Thoracic aorta (tissue), 2 donors: ENCODE data around the gene ARMH4. TPM values are rescaled to one million over a fixed set of nuclear protein-coding genes. Genes with fewer than 3 reads are reported as not detected.

Experiments
- ATAC-seq: fragments of 150-250 bp; one replicate; pipeline ENCODE4 v1.8.0; 2017; ENCODE audit warnings: low read depth; ENCODE audit not compliant: insufficient number of reproducible peaks, low FRiP score
- DNase-seq: peaks from one replicate; pipeline ENCODE4 v3.0.0-alpha.2; 2020; ENCODE audit warnings: low spot score
- H3K27ac ChIP-seq, 2 donors: fragments of 200-600 bp; sonication (generic); 1 replicate in 1 of 2; 2 replicates in 1 of 2; pipeline ENCODE4 v1.5.1; 2016; ENCODE audit warnings: mild to moderate bottlenecking in 2 of 2, moderate library complexity in 2 of 2
- H3K27me3 ChIP-seq: fragments of 200-600 bp; sonication (generic); replicated peaks from 2 replicates; pipeline ENCODE4 v1.6.0; 2016; ENCODE audit warnings: mild to moderate bottlenecking; ENCODE audit not compliant: insufficient read depth
- H3K36me3 ChIP-seq: fragments of 200-600 bp; sonication (generic); one replicate; pipeline ENCODE4 v1.5.1; 2016
- H3K4me1 ChIP-seq, 2 donors: fragments of 200-600 bp; sonication (generic); 1 replicate in 1 of 2; 2 replicates in 1 of 2; pipeline versions ENCODE4 v1.5.1 to v1.6.0; 2016; ENCODE audit warnings: low read depth in 2 of 2, mild to moderate bottlenecking in 1 of 2; ENCODE audit not compliant: control insufficient read depth in 1 of 2
- H3K4me3 ChIP-seq: fragments of 200-600 bp; sonication (generic); 2 replicates; pipeline ENCODE4 v1.5.1; 2016; ENCODE audit warnings: mild to moderate bottlenecking
- H3K9me3 ChIP-seq: fragments of 200-600 bp; sonication (generic); 2 replicates; pipeline ENCODE4 v1.5.1; 2016
- total RNA-seq, 2 donors: library from RNA; depleted of rRNA; stranded (reverse); fragments of >200 nt; gene quantifications; one replicate each; pipeline versions ENCODE4 v1.1.0 to v1.2.3, GENCODE V29; 2016
- TF ChIP-seq, protein P1 (sequence below): fragments of 200-600 bp; sonication (generic); IDR thresholded peaks from one replicate; pipeline ENCODE4 v1.5.1; 2019; ENCODE audit warnings: antibody characterized with exemption

The ARMH4 gene
- total RNA-seq, 2 donors from 2014 or later, result 10.0 to 10.8 TPM

DNA sequence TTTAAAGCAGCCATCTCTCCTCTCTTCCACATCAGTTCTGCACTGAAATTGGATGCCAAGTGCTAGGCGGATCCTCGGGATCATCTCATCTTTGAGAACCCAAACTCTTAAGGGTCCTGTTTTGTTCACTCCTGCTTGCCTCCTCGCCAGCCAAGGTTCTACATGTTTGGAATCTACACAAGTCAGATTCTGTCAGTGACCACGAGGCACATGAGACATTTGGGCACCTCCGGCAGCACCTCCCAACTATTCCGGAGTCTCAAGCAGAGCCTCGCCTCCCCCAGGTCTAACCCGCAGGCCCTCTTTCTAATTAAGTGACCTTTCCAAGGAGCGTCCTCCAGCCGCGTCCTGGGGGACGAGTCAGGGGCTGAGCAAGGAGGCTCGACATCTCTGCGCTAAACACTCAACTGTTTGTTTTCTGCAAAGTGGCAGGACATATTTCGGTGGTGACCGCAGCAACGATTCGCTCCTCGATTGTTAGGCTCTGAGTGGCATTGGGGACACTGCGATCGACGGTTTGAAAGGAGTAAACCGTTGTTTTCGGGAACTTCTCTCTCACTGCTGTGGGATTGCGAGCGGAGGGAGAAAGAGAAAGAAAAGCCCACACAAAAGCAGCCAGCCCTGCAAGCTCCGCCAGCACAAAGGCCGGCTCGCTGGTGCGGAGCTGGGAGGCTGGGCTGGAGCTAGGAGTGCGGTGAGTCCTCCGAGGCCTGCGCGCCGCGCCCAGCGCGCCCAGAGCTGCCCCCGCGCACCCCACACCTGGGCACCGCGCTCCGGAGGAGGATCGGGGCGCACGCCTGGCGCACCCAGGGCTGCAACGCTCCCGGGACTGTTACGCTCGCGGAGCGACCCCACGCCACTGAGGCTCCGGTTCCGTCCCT lies 640 bp downstream of the ARMH4 start:
- Histone ChIP-seq H3K27me3 (no peaks in the 10 kb centered on the region), H3K27ac (peak overlapping the region; percentile 49 to 58), H3K9me3 (no peaks in the 10 kb centered on the region), H3K4me1 (peaks cover 4 to 14% of the 10 kb centered on the region in 2 donors), H3K4me3 (peak overlapping the region; percentile 87), H3K36me3 (no peaks in the 10 kb centered on the region)
- DNase-seq, result no peak
- no peak for ATAC-seq
- TF ChIP-seq, protein P1, sequence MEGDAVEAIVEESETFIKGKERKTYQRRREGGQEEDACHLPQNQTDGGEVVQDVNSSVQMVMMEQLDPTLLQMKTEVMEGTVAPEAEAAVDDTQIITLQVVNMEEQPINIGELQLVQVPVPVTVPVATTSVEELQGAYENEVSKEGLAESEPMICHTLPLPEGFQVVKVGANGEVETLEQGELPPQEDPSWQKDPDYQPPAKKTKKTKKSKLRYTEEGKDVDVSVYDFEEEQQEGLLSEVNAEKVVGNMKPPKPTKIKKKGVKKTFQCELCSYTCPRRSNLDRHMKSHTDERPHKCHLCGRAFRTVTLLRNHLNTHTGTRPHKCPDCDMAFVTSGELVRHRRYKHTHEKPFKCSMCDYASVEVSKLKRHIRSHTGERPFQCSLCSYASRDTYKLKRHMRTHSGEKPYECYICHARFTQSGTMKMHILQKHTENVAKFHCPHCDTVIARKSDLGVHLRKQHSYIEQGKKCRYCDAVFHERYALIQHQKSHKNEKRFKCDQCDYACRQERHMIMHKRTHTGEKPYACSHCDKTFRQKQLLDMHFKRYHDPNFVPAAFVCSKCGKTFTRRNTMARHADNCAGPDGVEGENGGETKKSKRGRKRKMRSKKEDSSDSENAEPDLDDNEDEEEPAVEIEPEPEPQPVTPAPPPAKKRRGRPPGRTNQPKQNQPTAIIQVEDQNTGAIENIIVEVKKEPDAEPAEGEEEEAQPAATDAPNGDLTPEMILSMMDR, result no peak

DNA sequence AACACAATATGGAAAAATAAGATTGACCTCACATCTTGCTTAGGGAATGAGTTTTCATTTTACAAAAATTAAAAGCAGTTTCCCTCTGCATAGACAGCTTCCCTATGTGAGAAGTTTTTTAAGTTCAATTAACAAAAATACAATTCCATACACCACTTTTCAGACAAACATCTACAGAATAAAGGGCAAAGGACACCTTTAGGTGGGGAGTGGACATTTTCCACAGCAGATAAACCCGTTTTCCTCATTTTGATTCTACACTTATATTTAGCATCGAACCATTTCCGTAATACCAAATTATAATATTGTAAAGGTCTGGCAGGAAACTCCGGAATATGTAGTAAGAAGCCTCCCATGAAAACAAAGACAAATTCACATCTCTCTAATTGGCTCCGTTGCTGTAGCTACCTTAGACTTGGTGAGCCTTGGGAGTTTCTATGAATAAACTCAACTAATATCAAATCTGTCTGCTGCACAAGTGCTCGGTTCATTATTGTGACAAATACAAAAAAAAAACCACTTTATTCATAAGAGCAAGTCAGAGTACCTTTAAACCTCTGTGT lies 1.7 kb downstream of the ARMH4 start:
- H3K27ac ChIP-seq, result no peak overlapping the region
- H3K36me3 ChIP-seq, result no peaks in the 10 kb centered on the region
- DNase-seq, result no peak
- no peak for ATAC-seq
- peaks cover 4 to 14% of the 10 kb centered on the region in 2 donors for H3K4me1 ChIP-seq
- no peaks in the 10 kb centered on the region for H3K9me3 ChIP-seq
- no peak overlapping the region for H3K4me3 ChIP-seq
- H3K27me3 ChIP-seq, result no peaks in the 10 kb centered on the region
- TF ChIP-seq, protein P1, result no peak

DNA sequence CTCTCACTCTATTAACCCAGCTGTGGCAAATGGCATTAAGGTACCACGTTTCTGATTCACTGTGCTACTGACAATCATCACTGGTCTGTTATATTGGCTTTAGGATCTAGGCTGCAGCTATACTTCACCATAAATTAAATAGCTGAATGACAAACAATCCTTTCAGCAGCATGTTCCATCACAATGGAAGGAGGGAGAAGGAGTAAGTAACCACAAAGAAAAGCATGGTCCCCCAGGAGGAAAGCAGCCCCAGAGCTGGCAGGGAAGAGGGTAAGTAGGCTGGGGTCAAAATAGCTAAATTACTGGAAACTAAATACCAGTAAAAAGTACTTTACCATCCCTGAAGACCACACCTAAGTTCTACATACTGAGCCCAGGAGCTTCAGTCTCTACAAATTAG lies 2.8 kb downstream of the ARMH4 start:
- TF ChIP-seq, protein P1, result no peak
- H3K4me1 ChIP-seq, result peaks cover 4 to 14% of the 10 kb centered on the region in 2 donors
- no peaks in the 10 kb centered on the region for H3K36me3 ChIP-seq
- H3K27ac ChIP-seq, result no peak overlapping the region
- H3K27me3 ChIP-seq, result no peaks in the 10 kb centered on the region
- DNase-seq (no peak), ATAC-seq (no peak)
- no peaks in the 10 kb centered on the region for H3K9me3 ChIP-seq
- H3K4me3 ChIP-seq, result no peak overlapping the region

DNA sequence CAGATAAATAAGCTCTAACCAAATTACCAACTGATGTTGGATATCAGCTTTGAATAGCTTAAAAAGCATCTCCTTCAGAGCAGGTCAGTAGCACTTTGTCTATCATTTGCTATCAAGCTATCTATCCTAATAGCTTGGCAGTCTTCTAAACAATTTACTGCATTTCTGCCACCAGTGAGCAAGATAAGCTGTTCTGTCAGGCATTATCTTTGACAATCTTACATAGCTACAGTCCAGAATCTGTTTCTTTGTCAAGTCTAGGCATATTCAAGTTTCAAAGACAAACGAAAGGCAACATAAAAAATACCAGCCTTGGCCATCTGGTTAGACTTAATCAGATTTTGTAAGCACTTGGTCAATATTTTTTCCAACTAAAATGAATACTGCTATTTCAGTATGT lies 5.6 kb downstream of the ARMH4 start:
- no peak overlapping the region for H3K27ac ChIP-seq
- ATAC-seq, result no peak

DNA sequence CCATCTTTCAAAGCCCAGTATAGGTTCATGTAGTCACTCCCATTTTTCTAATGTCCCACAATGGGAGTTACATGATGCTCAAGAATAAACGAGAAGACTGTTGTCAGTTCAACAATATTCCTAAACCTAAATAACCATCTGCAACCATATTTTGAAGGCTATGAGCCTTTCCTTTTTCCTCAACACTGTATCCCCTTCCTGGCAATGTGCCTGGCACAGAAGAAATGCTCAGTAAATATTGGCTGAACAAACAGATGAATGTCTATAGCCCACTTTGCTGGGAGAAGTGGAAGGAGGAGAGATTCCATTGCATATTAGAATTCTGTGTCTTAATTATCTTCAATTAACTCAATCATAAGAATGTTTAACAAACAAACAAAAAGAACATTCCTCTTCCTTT lies 6.1 kb downstream of the ARMH4 start:
- Histone ChIP-seq H3K9me3 (no peaks in the 10 kb centered on the region), H3K36me3 (no peaks in the 10 kb centered on the region), H3K27ac (no peak overlapping the region), H3K27me3 (no peaks in the 10 kb centered on the region), H3K4me1 (peaks cover 0 to 6% of the 10 kb centered on the region in 2 donors), H3K4me3 (no peak overlapping the region)
- TF ChIP-seq, protein P1, result no peak
- DNase-seq (no peak), ATAC-seq (no peak)

More for the DNA sequence above, 5.6 kb downstream of the ARMH4 start:
- Histone ChIP-seq H3K36me3 (no peaks in the 10 kb centered on the region), H3K4me1 (peaks cover 0 to 8% of the 10 kb centered on the region in 2 donors), H3K4me3 (no peak overlapping the region), H3K27me3 (no peaks in the 10 kb centered on the region), H3K9me3 (no peaks in the 10 kb centered on the region)
- TF ChIP-seq, protein P1, result no peak
- DNase-seq, result no peak
